SK-N-SH treated with all-trans-retinoic acid at 6 μM for 48 hours (cell line): Measurements from ENCODE around the gene ATP6AP2.

ENCODE experiments used
- BACH2 ChIP-seq: fragments of 250-450 bp; sonication (Bioruptor Pico); IDR thresholded peaks from 2 replicates; pipeline ENCODE4 v1.9.0; 2021; ENCODE audit warnings: mild to moderate bottlenecking, borderline replicate concordance
- RARB ChIP-seq: fragments of 250-450 bp; sonication (Bioruptor Pico); IDR thresholded peaks from 2 replicates; pipeline ENCODE4 v1.8.0; 2021; ENCODE audit warnings: mild to moderate bottlenecking, moderate library complexity
- ZC3H10 ChIP-seq: fragments of 250-450 bp; sonication (Bioruptor Pico); IDR thresholded peaks from 2 replicates; pipeline ENCODE4 v1.5.1; 2021; ENCODE audit warnings: mild to moderate bottlenecking, moderate library complexity
- ZFP30 ChIP-seq: fragments of 450-650 bp; formaldehyde crosslinking; IDR thresholded peaks from 2 replicates; pipeline ENCODE4 v1.5.0; 2022; ENCODE audit warnings: mild to moderate bottlenecking, moderate library complexity
- TF ChIP-seq, protein P1 (sequence below): fragments of 250-450 bp; sonication (Bioruptor Pico); IDR thresholded peaks from 2 replicates; pipeline ENCODE4 v1.5.0; 2020; ENCODE audit warnings: mild to moderate bottlenecking, moderate library complexity
- TF ChIP-seq, protein P2 (sequence below): fragments of 250-450 bp; sonication (Bioruptor Pico); IDR thresholded peaks from 2 replicates; pipeline ENCODE4 v1.8.0; 2020; ENCODE audit warnings: mild to moderate bottlenecking, moderate library complexity, borderline replicate concordance
- TF ChIP-seq, protein P3 (sequence below): fragments of 250-450 bp; sonication (Bioruptor Pico); IDR thresholded peaks from 2 replicates; pipeline ENCODE4 v1.8.0; 2021; ENCODE audit warnings: low read depth, mild to moderate bottlenecking, moderate library complexity, borderline replicate concordance

DNA sequence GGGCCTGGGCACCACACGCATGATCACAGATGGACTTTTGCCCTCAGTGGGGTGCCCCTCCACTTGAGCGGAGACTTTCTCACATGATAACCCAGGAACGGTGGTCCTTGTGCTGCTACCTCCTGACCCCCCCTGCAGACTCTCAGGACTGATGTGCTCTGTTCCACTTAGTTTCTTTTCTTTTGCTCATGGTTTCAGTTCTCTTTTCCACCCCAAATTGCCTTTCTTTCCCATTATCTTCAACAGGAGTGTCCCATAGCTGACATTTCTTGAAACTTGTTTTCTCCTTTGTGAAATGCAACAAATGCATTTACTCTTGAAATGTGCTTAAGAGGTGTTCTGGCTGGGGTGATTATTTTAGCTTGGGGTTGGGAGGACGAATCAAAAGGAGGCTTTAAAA is 51.4 kb downstream of the ATP6AP2 start:
- TF ChIP-seq, protein P1, sequence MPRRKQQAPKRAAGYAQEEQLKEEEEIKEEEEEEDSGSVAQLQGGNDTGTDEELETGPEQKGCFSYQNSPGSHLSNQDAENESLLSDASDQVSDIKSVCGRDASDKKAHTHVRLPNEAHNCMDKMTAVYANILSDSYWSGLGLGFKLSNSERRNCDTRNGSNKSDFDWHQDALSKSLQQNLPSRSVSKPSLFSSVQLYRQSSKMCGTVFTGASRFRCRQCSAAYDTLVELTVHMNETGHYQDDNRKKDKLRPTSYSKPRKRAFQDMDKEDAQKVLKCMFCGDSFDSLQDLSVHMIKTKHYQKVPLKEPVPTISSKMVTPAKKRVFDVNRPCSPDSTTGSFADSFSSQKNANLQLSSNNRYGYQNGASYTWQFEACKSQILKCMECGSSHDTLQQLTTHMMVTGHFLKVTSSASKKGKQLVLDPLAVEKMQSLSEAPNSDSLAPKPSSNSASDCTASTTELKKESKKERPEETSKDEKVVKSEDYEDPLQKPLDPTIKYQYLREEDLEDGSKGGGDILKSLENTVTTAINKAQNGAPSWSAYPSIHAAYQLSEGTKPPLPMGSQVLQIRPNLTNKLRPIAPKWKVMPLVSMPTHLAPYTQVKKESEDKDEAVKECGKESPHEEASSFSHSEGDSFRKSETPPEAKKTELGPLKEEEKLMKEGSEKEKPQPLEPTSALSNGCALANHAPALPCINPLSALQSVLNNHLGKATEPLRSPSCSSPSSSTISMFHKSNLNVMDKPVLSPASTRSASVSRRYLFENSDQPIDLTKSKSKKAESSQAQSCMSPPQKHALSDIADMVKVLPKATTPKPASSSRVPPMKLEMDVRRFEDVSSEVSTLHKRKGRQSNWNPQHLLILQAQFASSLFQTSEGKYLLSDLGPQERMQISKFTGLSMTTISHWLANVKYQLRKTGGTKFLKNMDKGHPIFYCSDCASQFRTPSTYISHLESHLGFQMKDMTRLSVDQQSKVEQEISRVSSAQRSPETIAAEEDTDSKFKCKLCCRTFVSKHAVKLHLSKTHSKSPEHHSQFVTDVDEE (CRISPR knock-in tag): no peak
- TF ChIP-seq, protein P2, sequence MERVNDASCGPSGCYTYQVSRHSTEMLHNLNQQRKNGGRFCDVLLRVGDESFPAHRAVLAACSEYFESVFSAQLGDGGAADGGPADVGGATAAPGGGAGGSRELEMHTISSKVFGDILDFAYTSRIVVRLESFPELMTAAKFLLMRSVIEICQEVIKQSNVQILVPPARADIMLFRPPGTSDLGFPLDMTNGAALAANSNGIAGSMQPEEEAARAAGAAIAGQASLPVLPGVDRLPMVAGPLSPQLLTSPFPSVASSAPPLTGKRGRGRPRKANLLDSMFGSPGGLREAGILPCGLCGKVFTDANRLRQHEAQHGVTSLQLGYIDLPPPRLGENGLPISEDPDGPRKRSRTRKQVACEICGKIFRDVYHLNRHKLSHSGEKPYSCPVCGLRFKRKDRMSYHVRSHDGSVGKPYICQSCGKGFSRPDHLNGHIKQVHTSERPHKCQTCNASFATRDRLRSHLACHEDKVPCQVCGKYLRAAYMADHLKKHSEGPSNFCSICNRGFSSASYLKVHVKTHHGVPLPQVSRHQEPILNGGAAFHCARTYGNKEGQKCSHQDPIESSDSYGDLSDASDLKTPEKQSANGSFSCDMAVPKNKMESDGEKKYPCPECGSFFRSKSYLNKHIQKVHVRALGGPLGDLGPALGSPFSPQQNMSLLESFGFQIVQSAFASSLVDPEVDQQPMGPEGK (CRISPR knock-in tag): no peak
- TF ChIP-seq ZFP30: no peak
- no peak for TF ChIP-seq BACH2
- TF ChIP-seq ZC3H10 (CRISPR knock-in tag): no peak
- TF ChIP-seq, protein P3, sequence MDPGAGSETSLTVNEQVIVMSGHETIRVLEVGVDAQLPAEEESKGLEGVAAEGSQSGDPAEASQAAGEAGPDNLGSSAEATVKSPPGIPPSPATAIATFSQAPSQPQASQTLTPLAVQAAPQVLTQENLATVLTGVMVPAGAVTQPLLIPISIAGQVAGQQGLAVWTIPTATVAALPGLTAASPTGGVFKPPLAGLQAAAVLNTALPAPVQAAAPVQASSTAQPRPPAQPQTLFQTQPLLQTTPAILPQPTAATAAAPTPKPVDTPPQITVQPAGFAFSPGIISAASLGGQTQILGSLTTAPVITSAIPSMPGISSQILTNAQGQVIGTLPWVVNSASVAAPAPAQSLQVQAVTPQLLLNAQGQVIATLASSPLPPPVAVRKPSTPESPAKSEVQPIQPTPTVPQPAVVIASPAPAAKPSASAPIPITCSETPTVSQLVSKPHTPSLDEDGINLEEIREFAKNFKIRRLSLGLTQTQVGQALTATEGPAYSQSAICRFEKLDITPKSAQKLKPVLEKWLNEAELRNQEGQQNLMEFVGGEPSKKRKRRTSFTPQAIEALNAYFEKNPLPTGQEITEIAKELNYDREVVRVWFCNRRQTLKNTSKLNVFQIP (CRISPR knock-in tag): no peak
- no peak for TF ChIP-seq RARB
